HG03520 (cell line): Measurements from ENCODE around the gene MIX23.
A peak's percentile ranks its signal among the peaks of the same experiment; 100 is the strongest.

Source experiments
- ATAC-seq: cut with Tn5 transposase; IDR thresholded peaks from one replicate; pipeline ENCODE4 v1.9.1; 2021; ENCODE audit warnings: mild to moderate bottlenecking, moderate library complexity; ENCODE audit not compliant: unreplicated experiment

Gene MIX23

GRCh38 chr3:122382888-122383666 is at the start of gene MIX23:
TSS of gene MIX23 (minus strand) at chr3:122383231. CDS start at chr3:122383224, 7 bp downstream.
- peak; percentile 37 for ATAC-seq

GRCh38 chr3:122430371-122430770 is 47.3 kb upstream of the MIX23 start:
- ATAC-seq = no peak

GRCh38 chr3:122427857-122428471 is 44.9 kb upstream of the MIX23 start:
- ATAC-seq = no peak

- no peak for ATAC-seq
Observed at GRCh38 chr3:122421836-122422235, 38.8 kb upstream of the MIX23 start.

- no peak for ATAC-seq
Observed at GRCh38 chr3:122421101-122421500, 38.1 kb upstream of the MIX23 start.

GRCh38 chr3:122416966-122417365 is 33.9 kb upstream of the MIX23 start:
- no peak for ATAC-seq

- peak; percentile 75 for ATAC-seq
Observed at GRCh38 chr3:122415762-122416654, 33.0 kb upstream of the MIX23 start, which contains the start of gene WDR5B. TSS of gene WDR5B (minus strand) at chr3:122416062. CDS start at chr3:122415528, 534 bp downstream.

- peak; percentile 46 for ATAC-seq
Observed at GRCh38 chr3:122415104-122415744, 32.2 kb upstream of the MIX23 start.

GRCh38 chr3:122414391-122414790 is 31.4 kb upstream of the MIX23 start:
- ATAC-seq = no peak

- ATAC-seq = no peak
Observed at GRCh38 chr3:122410639-122411038, 27.6 kb upstream of the MIX23 start.

GRCh38 chr3:122410111-122410510 is 27.1 kb upstream of the MIX23 start:
- ATAC-seq = no peak

GRCh38 chr3:122409446-122409845 is 26.4 kb upstream of the MIX23 start:
- no peak for ATAC-seq

- ATAC-seq = no peak
Observed at GRCh38 chr3:122407946-122408345, 24.9 kb upstream of the MIX23 start.

GRCh38 chr3:122406198-122406597 is 23.2 kb upstream of the MIX23 start:
- ATAC-seq = no peak

GRCh38 chr3:122405015-122405414 is 22.0 kb upstream of the MIX23 start:
- ATAC-seq = no peak

GRCh38 chr3:122403489-122403888 is 20.5 kb upstream of the MIX23 start:
- no peak for ATAC-seq

- ATAC-seq = no peak
Observed at GRCh38 chr3:122398920-122399319, 15.9 kb upstream of the MIX23 start.

GRCh38 chr3:122397201-122397600 is 14.2 kb upstream of the MIX23 start:
- ATAC-seq = no peak

GRCh38 chr3:122396511-122396910 is 13.5 kb upstream of the MIX23 start:
- no peak for ATAC-seq

GRCh38 chr3:122395582-122395981 is 12.6 kb upstream of the MIX23 start:
- ATAC-seq = no peak

- ATAC-seq = no peak
Observed at GRCh38 chr3:122394173-122394572, 11.1 kb upstream of the MIX23 start.
